Activated naive CD8-positive, alpha-beta T cell (primary cell): ENCODE measurements around the gene SH3GLB2.
"Not testable (repeated sequence)": the region's sequence is repeated elsewhere in the genome, so short reads cannot be mapped to it uniquely, and the experiment has no call there.

Source experiments
- H3K27ac Mint-ChIP-seq: one replicate; pipeline ENCODE4 v1.8.0; 2021; ENCODE audit warnings: mixed read lengths
- H3K27me3 Mint-ChIP-seq: one replicate; pipeline ENCODE4 v1.8.0; 2021; ENCODE audit warnings: mixed read lengths
- H3K36me3 Mint-ChIP-seq: one replicate; pipeline ENCODE4 v1.8.0; 2021; ENCODE audit warnings: mixed read lengths
- H3K4me1 Mint-ChIP-seq: one replicate; pipeline ENCODE4 v1.8.0; 2021; ENCODE audit warnings: low read depth, mixed read lengths
- H3K4me3 Mint-ChIP-seq: one replicate; pipeline ENCODE4 v1.8.0; 2021; ENCODE audit warnings: mild to moderate bottlenecking, mixed read lengths
- H3K9me3 Mint-ChIP-seq: one replicate; pipeline ENCODE4 v1.8.0; 2021; ENCODE audit warnings: low read depth, mixed read lengths

The SH3GLB2 gene

GRCh38 chr9:129002992-129003391, 25.1 kb downstream of the SH3GLB2 start:
- peaks cover 2% of the 10 kb centered on the region for H3K36me3 Mint-ChIP-seq
- no peak overlapping the region for H3K27ac Mint-ChIP-seq
- H3K4me3 Mint-ChIP-seq, result no peak overlapping the region
- no peaks in the 10 kb centered on the region for H3K27me3 Mint-ChIP-seq
- no peaks in the 10 kb centered on the region for H3K9me3 Mint-ChIP-seq
- H3K4me1 Mint-ChIP-seq, result peaks cover 2% of the 10 kb centered on the region

- H3K9me3 Mint-ChIP-seq, result no peaks in the 10 kb centered on the region
- peak overlapping the region; percentile 61 for H3K27ac Mint-ChIP-seq
- H3K4me1 Mint-ChIP-seq, result peaks cover 2% of the 10 kb centered on the region
- H3K4me3 Mint-ChIP-seq, result no peak overlapping the region
- H3K27me3 Mint-ChIP-seq, result no peaks in the 10 kb centered on the region
- peaks cover 6% of the 10 kb centered on the region for H3K36me3 Mint-ChIP-seq
Observed at GRCh38 chr9:129001504-129002325, 26.4 kb downstream of the SH3GLB2 start.

- Mint-ChIP-seq H3K9me3 (no peaks in the 10 kb centered on the region), H3K27me3 (no peaks in the 10 kb centered on the region), H3K27ac (no peak overlapping the region)
Observed at GRCh38 chr9:128999581-129000206, 28.4 kb downstream of the SH3GLB2 start.

GRCh38 chr9:128998462-128998861, 29.7 kb downstream of the SH3GLB2 start:
- Mint-ChIP-seq H3K9me3 (no peaks in the 10 kb centered on the region), H3K4me3 (no peak overlapping the region), H3K27ac (no peak overlapping the region), H3K27me3 (no peaks in the 10 kb centered on the region), H3K4me1 (peaks cover 9% of the 10 kb centered on the region), H3K36me3 (peaks cover 13% of the 10 kb centered on the region)

More at GRCh38 chr9:128999581-129000206, 28.4 kb downstream of the SH3GLB2 start:
- peaks cover 8% of the 10 kb centered on the region for H3K4me1 Mint-ChIP-seq
- no peak overlapping the region for H3K4me3 Mint-ChIP-seq
- H3K36me3 Mint-ChIP-seq, result peaks cover 9% of the 10 kb centered on the region

GRCh38 chr9:128995791-128996190, 32.3 kb downstream of the SH3GLB2 start:
- H3K4me1 Mint-ChIP-seq, result peaks cover 9% of the 10 kb centered on the region
- H3K27me3 Mint-ChIP-seq, result no peaks in the 10 kb centered on the region
- no peaks in the 10 kb centered on the region for H3K9me3 Mint-ChIP-seq
- H3K36me3 Mint-ChIP-seq, result peaks cover 13% of the 10 kb centered on the region
- no peak overlapping the region for H3K4me3 Mint-ChIP-seq
- H3K27ac Mint-ChIP-seq, result no peak overlapping the region

- no peaks in the 10 kb centered on the region for H3K9me3 Mint-ChIP-seq
- H3K27me3 Mint-ChIP-seq, result no peaks in the 10 kb centered on the region
- no peak overlapping the region for H3K4me3 Mint-ChIP-seq
Observed at GRCh38 chr9:128992995-128993394, 35.1 kb downstream of the SH3GLB2 start.

GRCh38 chr9:128987805-128988204, 40.3 kb downstream of the SH3GLB2 start:
- Mint-ChIP-seq H3K9me3 (no peaks in the 10 kb centered on the region), H3K36me3 (peaks cover 12% of the 10 kb centered on the region), H3K27ac (no peak overlapping the region)

More at GRCh38 chr9:128992995-128993394, 35.1 kb downstream of the SH3GLB2 start:
- Mint-ChIP-seq H3K27ac (no peak overlapping the region), H3K36me3 (peaks cover 16% of the 10 kb centered on the region), H3K4me1 (peaks cover 9% of the 10 kb centered on the region)

GRCh38 chr9:128986671-128987070, 41.5 kb downstream of the SH3GLB2 start:
- Mint-ChIP-seq H3K36me3 (peaks cover 10% of the 10 kb centered on the region), H3K4me3 (no peak overlapping the region)

More at GRCh38 chr9:128987805-128988204, 40.3 kb downstream of the SH3GLB2 start:
- no peak overlapping the region for H3K4me3 Mint-ChIP-seq
- no peaks in the 10 kb centered on the region for H3K4me1 Mint-ChIP-seq
- no peaks in the 10 kb centered on the region for H3K27me3 Mint-ChIP-seq

GRCh38 chr9:128983536-128983935, 44.6 kb downstream of the SH3GLB2 start:
- no peaks in the 10 kb centered on the region for H3K27me3 Mint-ChIP-seq
- no peaks in the 10 kb centered on the region for H3K4me1 Mint-ChIP-seq

More at GRCh38 chr9:128986671-128987070, 41.5 kb downstream of the SH3GLB2 start:
- H3K27ac Mint-ChIP-seq, result no peak overlapping the region
- H3K4me1 Mint-ChIP-seq, result no peaks in the 10 kb centered on the region
- no peaks in the 10 kb centered on the region for H3K27me3 Mint-ChIP-seq
- H3K9me3 Mint-ChIP-seq, result no peaks in the 10 kb centered on the region

GRCh38 chr9:128979111-128979510, 49.0 kb downstream of the SH3GLB2 start:
- H3K9me3 Mint-ChIP-seq, result no peaks in the 10 kb centered on the region
- H3K27ac Mint-ChIP-seq, result no peak overlapping the region
- H3K36me3 Mint-ChIP-seq, result peaks cover 16% of the 10 kb centered on the region
- no peaks in the 10 kb centered on the region for H3K4me1 Mint-ChIP-seq
- H3K27me3 Mint-ChIP-seq, result no peaks in the 10 kb centered on the region
- no peak overlapping the region for H3K4me3 Mint-ChIP-seq

More at GRCh38 chr9:128983536-128983935, 44.6 kb downstream of the SH3GLB2 start:
- Mint-ChIP-seq H3K36me3 (peaks cover 19% of the 10 kb centered on the region), H3K4me3 (no peak overlapping the region), H3K9me3 (no peaks in the 10 kb centered on the region), H3K27ac (no peak overlapping the region)

GRCh38 chr9:128972956-128973355, 55.2 kb downstream of the SH3GLB2 start:
- Mint-ChIP-seq H3K9me3 (no peaks in the 10 kb centered on the region), H3K4me1 (peaks cover 2% of the 10 kb centered on the region), H3K36me3 (peaks cover 19% of the 10 kb centered on the region), H3K27me3 (no peaks in the 10 kb centered on the region), H3K4me3 (no peak overlapping the region), H3K27ac (no peak overlapping the region)

- Mint-ChIP-seq H3K4me3 (no peak overlapping the region), H3K27me3 (no peaks in the 10 kb centered on the region), H3K4me1 (peaks cover 2% of the 10 kb centered on the region), H3K9me3 (no peaks in the 10 kb centered on the region), H3K27ac (no peak overlapping the region), H3K36me3 (peaks cover 16% of the 10 kb centered on the region)
Observed at GRCh38 chr9:128969491-128969890, 58.6 kb downstream of the SH3GLB2 start.

- not testable (repeated sequence) for H3K4me1 Mint-ChIP-seq, H3K27ac Mint-ChIP-seq, H3K4me3 Mint-ChIP-seq, H3K36me3 Mint-ChIP-seq, H3K27me3 Mint-ChIP-seq, H3K9me3 Mint-ChIP-seq
Observed at GRCh38 chr9:128961403-128961802, 66.7 kb downstream of the SH3GLB2 start.
